ENCODE data around the gene DLST. TPM values are rescaled to one million over a fixed set of nuclear protein-coding genes. Genes with fewer than 3 reads are reported as not detected.

The DLST gene
- total RNA-seq, 1 experiment from 2014 or later = 112 TPM

- ChIA-PET CTCF (interaction anchor here (1.1 kb wide), 1 partner anchor 33 kb away, joined by 3 read pairs; no protein-coding TSS in a partner anchor), POLR2A (no interaction called here)
- H3K4me3 Mint-ChIP-seq = no peak overlapping the region
Observed at GRCh38 chr14:74938531-74939495, 57.1 kb downstream of the DLST start.

GRCh38 chr14:74940956-74941565 lies 59.3 kb downstream of the DLST start:
- Mint-ChIP-seq H3K4me3 (no peak overlapping the region), H3K4me1 (peaks cover under 1% of the 10 kb centered on the region), H3K9me3 (no peaks in the 10 kb centered on the region), H3K36me3 (no peaks in the 10 kb centered on the region), H3K27me3 (ENCODE audit: low read depth) (no peaks in the 10 kb centered on the region; the same call in 1 of the 2 replicates), H3K27ac (no peak overlapping the region)
- ATAC-seq (no peak), DNase-seq (ENCODE audit: low spot score) (no peak)
- POLR2A ChIA-PET = no interaction called here
- CTCF ChIA-PET = interaction anchor here (0.8 to 2.0 kb wide), 5 partner anchors 8 to 82 kb away, joined by 3 to 10 read pairs (median 5); partner anchors contain the start of gene RPS6KL1
- TF ChIP-seq E2F1 (CRISPR knock-in tag; IDR thresholded peaks at IDR 0.05) = no peak
- TF ChIP-seq TP53 (CRISPR knock-in tag; IDR thresholded peaks at IDR 0.05) = no peak
- TF ChIP-seq ETV6 (CRISPR knock-in tag; IDR thresholded peaks at IDR 0.05) = no peak
- no peak for TF ChIP-seq ARID4B (CRISPR knock-in tag; IDR thresholded peaks at IDR 0.05; ENCODE audit: borderline replicate concordance)
- no peak for TF ChIP-seq ELF4 (CRISPR knock-in tag; IDR thresholded peaks at IDR 0.05; ENCODE audit: low read depth)
- TF ChIP-seq ZNF232 (CRISPR knock-in tag; IDR thresholded peaks at IDR 0.05) = no peak

More at GRCh38 chr14:74938531-74939495, 57.1 kb downstream of the DLST start:
- Mint-ChIP-seq H3K9me3 (no peaks in the 10 kb centered on the region), H3K36me3 (no peaks in the 10 kb centered on the region), H3K27me3 (ENCODE audit: low read depth) (no peaks in the 10 kb centered on the region; the same call in 1 of the 2 replicates), H3K27ac (no peak overlapping the region), H3K4me1 (no peaks in the 10 kb centered on the region)
- DNase-seq (ENCODE audit: low spot score) (no peak), ATAC-seq (no peak)
- TF ChIP-seq ATF6 (CRISPR knock-in tag; IDR thresholded peaks at IDR 0.05) (no peak), ZNF121 (CRISPR knock-in tag; IDR thresholded peaks at IDR 0.05) (no peak), SP1 (CRISPR knock-in tag; conservative IDR thresholded peaks at IDR 0.05) (no peak), MLX (CRISPR knock-in tag; IDR thresholded peaks at IDR 0.05) (no peak), E2F5 (CRISPR knock-in tag; IDR thresholded peaks at IDR 0.05) (no peak), ETV6 (CRISPR knock-in tag; IDR thresholded peaks at IDR 0.05) (no peak), NFATC4 (CRISPR knock-in tag; IDR thresholded peaks at IDR 0.05) (no peak), OVOL2 (CRISPR knock-in tag; IDR thresholded peaks at IDR 0.05; ENCODE audit: borderline replicate concordance) (no peak), SMAD4 (CRISPR knock-in tag; IDR thresholded peaks at IDR 0.05) (no peak), MYBL2 (CRISPR knock-in tag; IDR thresholded peaks at IDR 0.05) (no peak), NFYB (CRISPR knock-in tag; conservative IDR thresholded peaks at IDR 0.05; ENCODE audit: low read depth) (no peak), ZNF512 (CRISPR knock-in tag; IDR thresholded peaks at IDR 0.05; ENCODE audit: borderline replicate concordance) (no peak), ZNF671 (CRISPR knock-in tag; IDR thresholded peaks at IDR 0.05) (no peak)
